ENCODE results near the gene ITIH2.
"Not testable (repeated sequence)": the region's sequence is repeated elsewhere in the genome, so short reads cannot be mapped to it uniquely, and the experiment has no call there.

ITIH2 gene, protein sequence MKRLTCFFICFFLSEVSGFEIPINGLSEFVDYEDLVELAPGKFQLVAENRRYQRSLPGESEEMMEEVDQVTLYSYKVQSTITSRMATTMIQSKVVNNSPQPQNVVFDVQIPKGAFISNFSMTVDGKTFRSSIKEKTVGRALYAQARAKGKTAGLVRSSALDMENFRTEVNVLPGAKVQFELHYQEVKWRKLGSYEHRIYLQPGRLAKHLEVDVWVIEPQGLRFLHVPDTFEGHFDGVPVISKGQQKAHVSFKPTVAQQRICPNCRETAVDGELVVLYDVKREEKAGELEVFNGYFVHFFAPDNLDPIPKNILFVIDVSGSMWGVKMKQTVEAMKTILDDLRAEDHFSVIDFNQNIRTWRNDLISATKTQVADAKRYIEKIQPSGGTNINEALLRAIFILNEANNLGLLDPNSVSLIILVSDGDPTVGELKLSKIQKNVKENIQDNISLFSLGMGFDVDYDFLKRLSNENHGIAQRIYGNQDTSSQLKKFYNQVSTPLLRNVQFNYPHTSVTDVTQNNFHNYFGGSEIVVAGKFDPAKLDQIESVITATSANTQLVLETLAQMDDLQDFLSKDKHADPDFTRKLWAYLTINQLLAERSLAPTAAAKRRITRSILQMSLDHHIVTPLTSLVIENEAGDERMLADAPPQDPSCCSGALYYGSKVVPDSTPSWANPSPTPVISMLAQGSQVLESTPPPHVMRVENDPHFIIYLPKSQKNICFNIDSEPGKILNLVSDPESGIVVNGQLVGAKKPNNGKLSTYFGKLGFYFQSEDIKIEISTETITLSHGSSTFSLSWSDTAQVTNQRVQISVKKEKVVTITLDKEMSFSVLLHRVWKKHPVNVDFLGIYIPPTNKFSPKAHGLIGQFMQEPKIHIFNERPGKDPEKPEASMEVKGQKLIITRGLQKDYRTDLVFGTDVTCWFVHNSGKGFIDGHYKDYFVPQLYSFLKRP

DNA sequence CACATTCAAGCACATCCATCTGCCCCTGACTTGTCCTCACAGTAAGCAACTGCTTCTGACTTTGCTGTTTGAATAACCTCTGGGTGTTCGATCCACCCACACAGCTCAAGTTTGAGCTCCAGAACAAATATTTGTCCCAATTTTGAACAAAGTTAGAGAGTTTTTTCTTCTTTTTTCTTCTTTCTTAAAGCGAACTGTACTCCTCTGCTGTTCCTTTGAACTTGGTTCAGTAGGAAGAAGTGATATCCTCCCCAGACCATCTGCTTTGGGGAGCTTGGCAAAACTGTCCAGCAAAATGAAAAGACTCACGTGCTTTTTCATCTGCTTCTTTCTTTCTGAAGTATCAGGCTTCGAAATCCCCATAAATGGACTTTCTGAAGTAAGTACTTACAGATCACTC is at the start of gene ITIH2:
ITIH2 (plus strand) TSS at position 177 of the 400 bp plus-strand sequence; CDS start at position 296, 119 bp downstream.
- DNase-seq (ENCODE audit: low spot score), result no peak

DNA sequence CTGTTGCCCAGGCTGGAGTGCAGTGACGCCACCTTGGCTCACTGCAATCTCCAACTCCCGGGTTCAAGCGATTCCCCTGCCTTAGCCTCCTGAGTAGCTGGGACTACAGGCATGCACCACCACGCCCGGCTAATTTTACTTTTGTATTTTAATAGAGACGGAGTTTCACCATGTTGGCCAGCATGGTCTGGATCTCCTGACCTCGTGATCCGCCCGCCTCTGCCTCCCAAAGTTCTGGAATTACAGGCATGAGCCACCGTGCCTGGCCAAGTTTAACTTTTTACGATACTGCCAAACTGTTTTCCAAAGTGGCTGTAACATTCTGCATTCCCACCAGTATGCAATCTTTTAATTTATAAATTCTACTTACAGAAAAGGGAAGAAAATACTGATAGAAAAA is 46.0 kb upstream of the ITIH2 start:
- not testable (repeated sequence) for DNase-seq (ENCODE audit: low spot score)

DNA sequence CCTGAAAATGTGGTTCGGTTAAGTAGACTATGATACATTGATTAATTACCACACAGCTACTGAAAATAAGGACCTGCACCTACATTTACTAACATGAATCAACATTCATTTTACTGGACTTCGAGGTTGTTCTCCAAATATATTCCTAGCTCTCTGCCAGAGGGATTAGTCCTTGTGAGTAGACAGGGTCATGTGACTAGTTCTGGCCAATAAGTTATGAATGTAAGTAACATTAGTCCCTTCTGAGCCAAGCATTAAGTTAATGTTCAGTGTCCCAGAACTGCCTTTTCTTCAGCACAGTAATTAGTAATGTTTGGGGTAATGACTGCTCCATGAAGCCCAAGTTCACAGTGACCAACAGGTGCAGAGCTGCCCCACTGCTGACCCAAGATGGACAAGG is 45.6 kb upstream of the ITIH2 start:
- DNase-seq (ENCODE audit: low spot score), result no peak

DNA sequence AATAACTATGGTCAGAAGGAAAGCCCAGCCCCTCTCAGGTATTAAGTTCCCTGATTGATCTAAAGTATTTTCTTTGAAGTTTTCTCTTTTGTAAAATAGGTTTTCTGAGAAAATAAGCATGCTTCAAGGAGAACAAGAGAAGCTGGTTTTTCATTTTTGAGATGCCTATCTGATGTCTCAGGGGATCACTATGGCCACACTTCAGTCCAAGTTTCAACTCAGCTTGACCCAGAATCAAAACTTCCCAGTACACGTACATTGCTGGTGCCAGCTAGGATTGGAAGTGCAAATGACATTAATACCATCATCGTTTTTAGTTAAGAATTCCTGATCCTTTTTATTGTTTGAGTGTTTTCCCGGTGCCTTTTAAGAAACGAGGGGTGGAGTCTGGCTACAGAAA is 43.6 kb upstream of the ITIH2 start:
- no peak for DNase-seq (ENCODE audit: low spot score)

- DNase-seq (ENCODE audit: low spot score), result no peak
Measured at GRCh38 chr10:7662522-7662921, 40.6 kb upstream of the ITIH2 start.

- no peak for DNase-seq (ENCODE audit: low spot score)
Measured at GRCh38 chr10:7664707-7665106, 38.4 kb upstream of the ITIH2 start.

DNA sequence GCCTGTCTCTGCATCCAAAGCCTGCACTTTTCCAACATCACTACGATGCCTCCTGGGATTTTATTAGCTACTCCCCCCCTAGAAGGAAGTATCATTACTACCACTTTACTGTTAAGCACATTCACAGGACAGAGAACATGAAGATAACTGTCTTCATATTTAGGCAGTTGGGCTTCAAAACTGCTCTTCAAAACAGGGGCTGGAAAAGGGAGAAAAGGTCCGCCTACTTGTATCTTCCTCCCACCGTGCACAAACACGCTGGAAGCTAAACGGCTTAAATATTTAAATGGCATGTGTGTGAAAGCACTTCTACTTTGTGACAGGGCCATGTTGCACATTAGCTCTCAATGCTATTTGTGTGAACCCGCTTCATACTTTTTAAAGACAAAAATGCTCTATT is 37.3 kb upstream of the ITIH2 start:
- no peak for DNase-seq (ENCODE audit: low spot score)

- DNase-seq (ENCODE audit: low spot score), result no peak
Measured at GRCh38 chr10:7666253-7667023, 36.7 kb upstream of the ITIH2 start, which contains the start of gene ITIH5. TSS of gene ITIH5 (minus strand) at chr10:7666966. CDS start at chr10:7666892, 74 bp downstream.

- no peak for DNase-seq (ENCODE audit: low spot score)
Measured at GRCh38 chr10:7667262-7668141, 35.6 kb upstream of the ITIH2 start.

DNA sequence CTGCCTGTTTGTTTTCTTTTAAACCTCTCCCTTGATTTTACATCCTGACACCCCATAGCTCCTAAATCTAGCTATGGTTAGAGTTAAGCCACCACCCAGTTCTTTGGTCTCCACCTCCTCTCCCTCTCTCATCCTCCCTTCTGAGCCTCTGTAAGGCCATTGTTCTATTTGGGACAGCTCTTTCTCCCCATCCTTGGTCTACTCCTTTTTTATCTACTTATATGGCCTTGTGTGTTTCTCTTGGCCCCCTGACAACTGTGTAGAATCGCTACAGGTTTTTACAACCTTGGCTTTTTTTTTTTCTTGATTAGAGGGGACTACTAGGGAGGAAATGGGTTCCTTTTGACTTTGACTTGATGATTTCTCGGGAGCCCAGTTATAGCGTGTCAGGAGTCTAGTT is 33.0 kb upstream of the ITIH2 start:
- DNase-seq (ENCODE audit: low spot score), result no peak

DNA sequence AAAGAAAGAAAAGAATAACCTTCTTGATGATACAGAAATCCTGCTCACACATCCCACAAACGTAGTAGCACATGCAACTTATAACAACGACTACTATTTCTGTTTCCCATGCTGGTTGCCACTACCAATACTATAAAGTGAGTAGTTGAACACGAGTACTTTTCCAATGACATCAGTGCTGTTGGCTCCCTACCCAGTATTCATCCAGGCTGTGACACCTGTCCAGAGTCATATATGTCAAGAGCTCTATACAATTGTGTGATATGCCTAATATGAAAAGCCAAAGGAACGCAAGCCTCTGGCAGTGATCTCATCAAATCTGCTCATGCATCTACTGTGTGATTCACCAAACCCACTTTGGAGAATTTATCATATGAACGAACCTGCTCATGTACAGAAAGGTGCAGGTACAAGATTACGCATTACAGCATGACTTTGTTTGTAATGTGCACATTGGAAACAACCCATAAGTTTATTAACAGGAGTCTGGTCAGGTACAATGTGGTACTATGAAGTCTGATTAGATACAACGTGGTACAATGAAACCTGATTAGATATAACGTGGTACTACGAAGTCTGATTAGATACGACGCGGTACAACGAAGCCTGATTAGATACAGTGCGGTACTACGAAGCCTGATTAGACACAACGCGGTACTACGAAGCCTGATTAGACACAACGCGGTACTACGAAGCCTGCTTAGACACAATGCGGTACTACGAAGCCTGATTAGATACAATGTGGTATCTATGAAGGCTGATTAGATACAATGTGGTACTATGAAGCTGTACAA is 30.6 kb upstream of the ITIH2 start:
- DNase-seq (ENCODE audit: low spot score), result no peak

DNA sequence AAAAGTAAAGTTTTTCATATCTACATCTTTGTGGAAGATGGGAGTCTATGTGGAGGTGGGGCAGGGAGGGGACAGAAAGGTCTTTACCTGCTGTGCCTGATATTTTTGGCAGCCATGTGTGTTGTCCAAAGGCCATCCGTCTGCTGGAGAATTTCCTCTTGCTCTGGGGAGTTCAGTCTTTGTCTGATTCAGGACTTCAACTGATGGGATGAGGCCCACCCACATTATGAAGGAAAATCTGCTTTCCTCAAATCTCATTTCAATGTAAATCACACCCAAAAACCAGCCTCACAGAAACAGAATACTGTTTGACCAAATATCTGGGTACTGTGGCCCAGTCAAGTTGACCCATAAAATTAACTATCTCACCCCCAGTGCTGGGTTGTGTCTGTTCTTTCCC is 23.9 kb upstream of the ITIH2 start:
- DNase-seq (ENCODE audit: low spot score), result no peak

GRCh38 chr10:7680078-7680477 is 23.0 kb upstream of the ITIH2 start:
- not testable (repeated sequence) for DNase-seq (ENCODE audit: low spot score)

DNA sequence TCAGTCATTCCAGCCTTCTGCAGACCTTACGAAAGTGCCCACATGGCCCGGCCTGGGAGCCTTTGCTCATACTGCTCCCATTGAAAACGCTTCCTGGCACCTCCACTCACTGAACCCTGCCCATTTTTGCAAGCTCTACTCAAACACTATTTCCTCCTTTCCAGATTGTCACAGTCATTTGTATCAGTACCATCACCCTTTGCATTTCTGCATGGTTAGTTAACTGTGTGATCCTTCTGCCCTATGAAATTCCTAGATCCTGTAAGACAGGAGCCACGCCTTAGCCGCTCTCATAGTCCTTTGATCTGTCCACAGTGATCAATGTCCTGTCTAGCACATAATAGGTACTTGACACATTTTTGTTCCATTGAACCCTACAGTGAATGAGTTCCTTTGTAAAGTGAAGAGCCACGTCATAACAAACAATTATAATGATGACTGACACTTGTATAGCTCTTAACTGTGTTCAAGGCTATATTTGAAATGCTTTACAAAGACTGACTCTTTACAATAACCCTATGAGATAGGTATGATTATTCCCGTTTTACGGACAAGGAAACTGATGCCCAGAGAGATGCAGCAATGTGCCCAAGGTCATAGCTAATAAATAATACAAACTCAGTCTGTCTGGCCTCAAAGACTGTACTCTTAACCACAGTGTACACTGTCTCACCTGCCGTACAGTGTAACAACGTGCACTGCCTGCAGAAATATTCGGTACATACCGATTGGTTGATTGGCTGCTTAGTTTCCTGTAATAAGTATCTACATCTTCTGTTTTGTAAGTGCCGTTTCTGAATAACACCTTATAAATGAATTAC is 16.6 kb upstream of the ITIH2 start:
- DNase-seq (ENCODE audit: low spot score), result peak; percentile 38

GRCh38 chr10:7687228-7687907 is 15.7 kb upstream of the ITIH2 start:
- DNase-seq (ENCODE audit: low spot score), result peak; percentile 89

- no peak for DNase-seq (ENCODE audit: low spot score)
Measured at GRCh38 chr10:7689591-7689990, 13.5 kb upstream of the ITIH2 start.

GRCh38 chr10:7690885-7691597 is 12.1 kb upstream of the ITIH2 start:
- DNase-seq (ENCODE audit: low spot score), result not testable (repeated sequence)

DNA sequence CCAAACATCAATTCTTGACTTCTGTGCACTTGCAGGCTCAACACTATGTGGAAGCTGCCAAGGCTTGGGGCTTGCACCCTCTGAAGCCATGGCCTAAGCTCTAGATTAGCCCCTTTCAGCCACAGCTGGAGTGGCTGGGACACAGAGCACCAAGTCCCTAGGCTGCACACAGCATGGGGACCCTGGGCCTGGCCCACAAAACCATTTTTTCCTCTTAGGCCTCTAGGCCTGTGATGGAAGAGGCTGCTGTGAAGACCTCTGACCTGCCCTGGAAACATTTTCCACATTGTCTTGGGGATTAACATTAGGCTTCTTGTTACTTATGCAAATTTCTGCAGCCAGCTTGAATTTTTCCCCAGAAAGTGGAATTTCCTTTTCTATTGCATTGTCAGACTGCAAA is 10.7 kb upstream of the ITIH2 start:
- DNase-seq (ENCODE audit: low spot score), result not testable (repeated sequence)
